NCI-H1417 (cell line): ENCODE results near the gene FAM120AOS.
"Not testable (repeated sequence)": the region's sequence is repeated elsewhere in the genome, so short reads cannot be mapped to it uniquely, and the experiment has no call there.

Experiments used
- DNase-seq, 3 experiments: peaks; one replicate each; lab custom pipeline; 2025; lab: John Stamatoyannopoulos, UW

The FAM120AOS gene

GRCh38 chr9:93467062-93467416, 13.7 kb upstream of the FAM120AOS start:
- peak in 1 of 3 experiments; percentile 44 for DNase-seq

DNA sequence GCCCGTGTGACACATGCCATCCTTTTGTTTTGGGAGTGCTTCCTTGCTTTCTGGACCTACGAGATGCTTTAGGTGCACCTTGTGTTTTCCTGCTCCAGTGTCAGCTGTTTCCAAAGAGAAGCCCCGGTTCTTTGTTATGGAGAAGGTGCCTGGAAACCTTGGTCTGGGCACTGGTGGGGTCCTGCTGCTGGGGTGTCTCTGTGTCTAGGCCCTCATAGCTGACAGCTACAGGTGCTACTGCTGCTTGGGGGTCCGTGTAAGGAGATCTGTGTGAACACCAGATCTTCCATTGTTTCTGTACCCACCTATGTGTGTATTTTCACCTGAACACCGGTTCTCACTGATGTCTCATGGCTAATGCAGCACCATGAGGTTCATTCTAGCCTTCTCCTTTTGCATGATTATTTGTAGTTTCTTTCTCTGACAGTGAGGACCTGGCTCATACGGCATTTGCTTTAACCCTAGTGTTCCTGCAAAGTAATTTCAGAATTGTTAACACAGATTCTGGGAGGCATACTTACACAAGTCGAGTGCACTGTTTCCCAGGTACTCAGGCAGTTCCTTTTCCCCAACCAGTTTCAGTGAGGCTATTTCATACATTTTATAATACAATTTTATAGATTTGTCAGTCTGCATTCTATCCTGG, 13.2 kb upstream of the FAM120AOS start:
- no peak for DNase-seq

GRCh38 chr9:93465855-93466254, 12.5 kb upstream of the FAM120AOS start:
- DNase-seq = no peak

GRCh38 chr9:93464876-93465275, 11.5 kb upstream of the FAM120AOS start:
- no peak for DNase-seq

DNA sequence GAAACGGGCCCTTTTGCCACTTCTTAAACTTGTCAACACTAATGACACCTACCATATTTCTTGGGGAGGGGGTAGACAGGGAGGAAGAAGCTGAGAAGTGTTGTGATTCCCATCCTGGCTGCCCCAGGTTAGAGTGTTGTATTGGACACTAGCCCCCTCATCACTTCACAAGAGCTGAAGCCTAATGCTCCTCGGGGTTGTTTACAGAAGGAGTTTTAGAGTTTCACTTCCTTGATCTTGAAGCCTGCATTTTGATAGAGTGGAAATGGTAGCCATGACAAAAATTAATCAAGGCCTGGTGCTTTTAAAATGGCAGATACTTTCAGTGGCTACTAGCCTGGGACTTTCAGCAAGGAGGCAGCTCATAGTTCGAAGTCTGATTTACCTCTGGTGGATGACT, 11.0 kb upstream of the FAM120AOS start:
- no peak for DNase-seq

GRCh38 chr9:93463638-93464248, 10.4 kb upstream of the FAM120AOS start:
- DNase-seq = no peak

GRCh38 chr9:93461821-93462220, 8.4 kb upstream of the FAM120AOS start:
- DNase-seq = no peak

DNA sequence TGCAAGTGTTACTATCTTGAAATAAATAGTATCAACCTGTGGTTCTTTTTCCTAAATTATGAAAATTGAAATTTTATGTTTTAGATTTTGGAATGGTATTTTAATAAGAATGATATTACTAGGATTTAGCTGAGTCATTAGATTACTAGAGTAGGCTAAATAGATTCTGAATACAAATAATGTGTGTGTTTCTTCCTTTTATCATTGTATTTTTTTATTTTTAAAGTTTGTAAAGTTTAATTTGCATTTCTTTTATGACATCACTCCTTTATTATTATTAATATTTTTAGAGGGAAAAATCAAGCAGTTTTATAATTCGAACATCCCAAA, 8.0 kb upstream of the FAM120AOS start:
- DNase-seq = no peak

- no peak for DNase-seq
Observed at GRCh38 chr9:93460689-93461413, 7.5 kb upstream of the FAM120AOS start.

DNA sequence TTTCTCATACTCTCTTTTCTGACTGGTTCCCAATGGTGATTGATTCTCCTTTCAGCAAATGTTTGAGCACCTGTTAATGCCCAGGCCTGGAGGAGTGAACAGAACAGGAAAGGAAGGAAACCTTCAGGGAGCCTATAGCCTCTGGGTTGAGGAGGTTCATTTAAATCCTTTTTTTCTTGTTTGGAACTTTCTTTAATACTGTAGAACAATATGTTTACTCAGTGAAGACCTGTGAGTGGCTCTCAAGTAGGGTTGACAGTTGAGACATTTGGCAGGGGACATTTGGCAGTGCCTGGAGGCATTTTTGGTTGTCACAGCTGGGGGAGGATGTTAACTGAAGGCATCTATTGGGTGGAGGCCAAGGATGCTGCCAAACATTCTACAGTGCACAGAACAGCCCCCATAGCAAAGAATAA, 6.1 kb upstream of the FAM120AOS start:
- DNase-seq = no peak

- DNase-seq = no peak
Observed at GRCh38 chr9:93458712-93459111, 5.3 kb upstream of the FAM120AOS start.

- no peak for DNase-seq
Observed at GRCh38 chr9:93457006-93457405, 3.6 kb upstream of the FAM120AOS start.

GRCh38 chr9:93456504-93456903, 3.1 kb upstream of the FAM120AOS start:
- no peak for DNase-seq

DNA sequence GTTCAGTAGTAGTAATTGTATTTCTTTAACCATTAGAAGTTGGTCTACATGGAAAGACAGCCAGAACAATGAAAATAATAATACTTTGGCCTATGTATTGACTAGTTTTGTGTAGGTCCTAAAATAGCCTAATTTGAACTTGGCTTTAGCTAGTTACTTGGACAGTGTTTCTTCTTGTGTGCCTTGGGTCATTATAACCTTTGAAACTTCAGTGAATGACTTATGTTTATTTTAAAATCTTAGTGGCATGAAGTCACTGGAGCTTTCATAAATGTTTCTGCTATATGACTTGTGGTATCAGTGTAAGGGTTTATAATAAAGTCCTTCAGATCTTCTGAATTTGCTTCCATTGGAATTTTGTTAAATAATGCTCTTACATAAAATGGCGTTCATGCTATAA, 2.6 kb upstream of the FAM120AOS start:
- DNase-seq = no peak

GRCh38 chr9:93452710-93453046, 703 bp downstream of the FAM120AOS start:
- no peak for DNase-seq

DNA sequence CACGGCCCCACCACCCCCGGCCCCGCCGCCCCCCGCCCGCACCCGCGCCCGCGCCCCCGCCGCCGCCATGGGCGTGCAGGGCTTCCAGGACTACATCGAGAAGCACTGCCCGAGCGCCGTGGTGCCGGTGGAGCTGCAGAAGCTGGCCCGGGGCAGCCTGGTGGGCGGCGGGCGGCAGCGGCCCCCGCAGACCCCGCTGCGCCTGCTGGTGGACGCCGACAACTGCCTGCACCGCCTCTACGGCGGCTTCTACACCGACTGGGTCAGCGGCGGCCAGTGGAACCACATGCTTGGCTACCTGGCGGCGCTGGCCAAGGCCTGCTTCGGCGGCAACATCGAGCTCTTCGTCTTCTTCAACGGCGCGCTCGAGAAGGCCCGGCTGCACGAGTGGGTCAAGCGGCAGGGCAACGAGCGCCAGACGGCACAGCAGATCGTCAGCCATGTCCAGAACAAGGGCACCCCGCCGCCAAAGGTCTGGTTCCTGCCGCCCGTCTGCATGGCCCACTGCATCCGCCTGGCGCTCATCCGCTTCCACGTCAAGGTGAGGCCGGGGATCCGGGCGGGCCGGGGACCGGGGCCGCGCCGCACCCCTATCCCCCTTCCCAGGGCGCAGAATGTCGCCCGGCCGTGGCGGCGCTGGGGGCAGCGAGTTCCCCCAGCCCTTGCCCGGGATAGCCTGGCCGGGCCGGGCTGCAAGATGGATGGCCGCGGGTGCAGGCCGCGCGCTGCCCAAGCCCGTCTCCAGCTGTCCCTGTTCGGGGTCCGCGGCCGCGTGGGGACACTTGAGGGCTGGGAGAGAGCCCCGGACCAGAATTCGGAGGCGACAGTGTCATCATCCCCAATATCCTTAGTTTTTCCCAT, 1.3 kb downstream of the FAM120AOS start:
- peak; percentile 17 to 81 (median 80) for DNase-seq

GRCh38 chr9:93450945-93451815, 2.2 kb downstream of the FAM120AOS start, which contains the start of gene FAM120A:
Gene FAM120A, plus strand, starts transcription at chr9:93451685. Its CDS starts 231 bp downstream, at chr9:93451916.
- DNase-seq = peak; percentile 66 to 94 (median 89)

DNA sequence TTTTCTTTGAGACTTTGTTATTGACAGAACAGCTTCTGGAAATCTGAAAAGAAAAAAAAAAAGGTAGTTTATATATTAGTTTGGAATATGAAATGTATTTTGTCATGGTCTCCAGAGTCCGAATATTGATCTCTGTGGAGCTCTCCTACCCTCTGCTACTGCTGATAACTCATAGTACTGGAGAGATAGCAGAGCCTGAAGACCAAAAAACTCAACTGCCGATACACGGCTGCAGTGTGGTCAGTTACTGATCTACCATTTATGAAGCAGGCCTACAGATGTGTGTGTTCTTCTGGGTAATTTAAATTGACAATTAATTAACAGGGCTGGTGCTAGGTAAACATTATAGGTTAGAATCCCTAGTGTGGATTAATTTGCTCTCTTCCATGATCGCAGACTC, 5.7 kb downstream of the FAM120AOS start:
- no peak for DNase-seq

DNA sequence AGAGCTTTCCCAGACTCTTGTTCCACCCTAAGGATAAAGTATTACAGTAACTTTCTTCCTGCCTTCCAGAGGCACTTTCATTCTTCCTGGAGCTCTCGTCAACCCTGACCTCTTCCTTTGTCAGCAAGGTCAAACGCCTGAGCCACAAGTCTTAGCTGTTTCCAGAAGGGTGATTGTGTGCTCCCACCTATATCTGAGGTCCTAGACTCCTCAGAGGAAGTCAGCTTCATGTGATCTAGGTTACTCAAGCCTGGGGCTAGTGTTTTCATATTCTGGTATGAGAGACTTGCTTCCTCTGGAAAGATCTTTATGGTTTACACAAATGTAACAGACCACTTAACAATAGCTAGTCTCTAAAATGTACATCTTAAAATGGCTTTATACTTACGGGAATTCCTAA, 7.3 kb downstream of the FAM120AOS start:
- DNase-seq = no peak

DNA sequence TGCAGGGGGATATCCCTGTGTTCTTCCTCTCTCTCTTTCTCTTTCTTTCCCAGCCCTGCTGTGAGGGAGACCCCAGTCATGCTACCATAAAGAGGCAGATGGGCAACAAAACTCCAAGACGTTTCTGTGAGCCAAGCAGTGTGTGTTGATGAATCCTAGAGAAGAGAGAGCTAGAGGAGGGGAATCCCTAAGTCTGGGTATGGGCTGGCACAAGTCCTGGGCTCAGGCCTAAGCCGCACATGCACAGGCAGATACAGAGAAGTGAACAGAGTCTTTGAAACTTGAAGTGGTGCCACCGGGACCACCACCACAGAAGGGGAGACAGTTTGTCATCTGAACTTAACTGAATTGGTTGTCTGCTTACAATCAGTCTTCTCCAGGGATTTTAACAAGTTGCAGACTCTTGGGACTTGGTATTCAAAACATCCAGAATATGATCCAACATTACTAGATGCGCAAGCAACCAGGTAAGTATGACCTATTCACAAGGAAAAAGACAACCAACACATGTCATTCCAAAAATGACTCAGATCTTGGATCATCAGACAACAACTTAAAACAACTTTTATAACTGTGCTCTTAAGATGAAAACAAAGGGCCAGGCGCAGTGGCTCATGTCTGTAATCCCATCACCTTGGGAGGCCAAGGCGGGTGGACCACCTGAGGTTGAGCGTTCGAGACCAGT, 12.3 kb downstream of the FAM120AOS start:
- no peak for DNase-seq

DNA sequence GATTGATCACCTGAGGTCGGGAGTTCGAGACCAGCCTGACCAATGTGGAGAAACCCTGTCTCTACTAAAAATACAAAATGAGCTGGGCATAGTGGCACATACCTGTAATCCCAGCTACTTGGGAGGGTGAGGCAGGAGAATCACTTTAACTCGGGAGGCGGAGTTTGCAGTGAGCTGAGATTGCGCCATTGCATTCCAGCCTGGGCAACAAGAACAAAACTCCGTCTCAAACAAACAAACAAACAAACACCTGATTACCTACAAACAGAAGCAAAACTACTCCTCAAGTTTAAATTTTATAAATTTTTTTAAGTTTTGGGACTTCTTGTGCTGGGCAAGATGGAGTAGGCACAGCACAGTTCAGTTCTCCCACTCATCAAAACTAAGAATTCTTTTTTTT, 14.1 kb downstream of the FAM120AOS start:
- not testable (repeated sequence) for DNase-seq
